ENCODE measurements around the gene RTEL1. TPM values are rescaled to one million over a fixed set of nuclear protein-coding genes. Genes with fewer than 3 reads are reported as not detected.

The RTEL1 gene
- total RNA-seq, 4 donors from 2014 or later, result 14.1 to 87.4 (median 54.2) TPM

- peak; percentile 49 to 53 for DNase-seq
- peaks cover 19 to 29% of the 10 kb centered on the region in 2 donors for H3K4me1 ChIP-seq
- H3K4me3 ChIP-seq (replicated peaks in 1 of 3), result peak overlapping the region; percentile 39 to 66 (median 53)
- no peaks in the 10 kb centered on the region for H3K9me3 ChIP-seq
- peak overlapping the region; percentile 68 to 94 (median 88) for H3K27ac ChIP-seq
- TF ChIP-seq POLR2A (IDR thresholded peaks at IDR 0.05), result no peak
- TF ChIP-seq CTCF (IDR thresholded peaks at IDR 0.05), result no peak
- H3K27me3 ChIP-seq, result no peaks in the 10 kb centered on the region
- H3K36me3 ChIP-seq, result peaks cover 17 to 22% of the 10 kb centered on the region in 2 donors
- intact Hi-C loops (cut with DNase I), result loop anchor here (5.0 kb wide), 1 partner anchor 203 kb away; the partner anchor contains the start of gene PTK6
- no CpG with 5 or more reads among the region's 80 CpGs for WGBS, 2 donors
Measured at GRCh38 chr20:63740070-63740626, 82.0 kb downstream of the RTEL1 start.

- H3K27me3 ChIP-seq, result no peaks in the 10 kb centered on the region
- peak overlapping the region; percentile 68 to 94 (median 88) for H3K27ac ChIP-seq
- peaks cover 15% of the 10 kb centered on the region in 2 donors for H3K36me3 ChIP-seq
- WGBS, 2 donors, result 4% methylated on average over 8 of the region's 29 CpGs; no CpG with 5 or more reads in 1 of the 2 donors
- H3K4me3 ChIP-seq (replicated peaks in 1 of 3), result peak overlapping the region; percentile 39 to 66 (median 53)
- H3K9me3 ChIP-seq, result no peaks in the 10 kb centered on the region
- TF ChIP-seq CTCF (IDR thresholded peaks at IDR 0.05) (peak in 2 of 6 experiments; percentile 12 to 24), POLR2A (IDR thresholded peaks at IDR 0.05) (peak in 1 of 2 donors; percentile 57)
- DNase-seq, result peak; percentile 94 to 95
- intact Hi-C loops (cut with DNase I), result loop anchor here (5.0 kb wide), 1 partner anchor 203 kb away; the partner anchor contains the start of gene PTK6
- peaks cover 19 to 29% of the 10 kb centered on the region in 2 donors for H3K4me1 ChIP-seq
Measured at GRCh38 chr20:63740627-63741353, 82.7 kb downstream of the RTEL1 start.

DNA sequence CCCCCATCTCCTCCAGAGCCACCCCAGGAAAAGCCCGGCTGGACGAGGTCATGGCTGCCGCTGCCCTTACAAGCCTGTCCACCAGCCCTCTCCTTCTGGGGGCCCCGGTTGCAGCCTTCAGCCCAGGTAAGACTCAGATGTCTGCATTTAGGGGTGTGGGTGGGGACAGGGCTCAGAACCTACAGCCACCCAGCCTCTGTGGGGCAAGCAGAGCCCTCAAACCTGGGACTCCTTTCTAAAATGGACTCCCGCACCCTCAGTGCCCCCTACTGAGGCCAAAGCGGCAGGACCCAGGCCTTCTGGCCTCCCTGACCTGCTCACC is 83.2 kb downstream of the RTEL1 start:
- 13 to 63% methylated on average over 2 to 4 of the region's 6 CpGs for WGBS, 2 donors
- TF ChIP-seq CTCF (IDR thresholded peaks at IDR 0.05) (no peak), POLR2A (IDR thresholded peaks at IDR 0.05) (no peak)
- H3K9me3 ChIP-seq, result no peaks in the 10 kb centered on the region
- intact Hi-C loops (cut with DNase I), result loop anchor here (5.0 kb wide), 1 partner anchor 204 kb away; the partner anchor contains the start of gene PTK6
- H3K4me3 ChIP-seq (replicated peaks in 1 of 3), result peak overlapping the region in 1 of 3 donors; percentile 66
- no peak for DNase-seq
- H3K36me3 ChIP-seq, result peaks cover 15 to 20% of the 10 kb centered on the region in 2 donors
- H3K27ac ChIP-seq, result peak overlapping the region; percentile 54 to 94 (median 88)
- no peaks in the 10 kb centered on the region for H3K27me3 ChIP-seq
- peaks cover 19 to 29% of the 10 kb centered on the region in 2 donors for H3K4me1 ChIP-seq

GRCh38 chr20:63741676-63742380 is 83.7 kb downstream of the RTEL1 start:
- no peaks in the 10 kb centered on the region for H3K27me3 ChIP-seq
- 81 to 88% methylated on average over 19 to 22 of the region's 30 CpGs for WGBS, 2 donors
- H3K9me3 ChIP-seq, result no peaks in the 10 kb centered on the region
- H3K36me3 ChIP-seq, result peaks cover 20 to 21% of the 10 kb centered on the region in 2 donors
- TF ChIP-seq POLR2A (IDR thresholded peaks at IDR 0.05), result no peak
- peak overlapping the region; percentile 54 to 94 (median 88) for H3K27ac ChIP-seq
- no peak for DNase-seq
- H3K4me1 ChIP-seq, result peaks cover 19 to 29% of the 10 kb centered on the region in 2 donors
- intact Hi-C loops (cut with DNase I), result loop anchor here (5.0 kb wide), 1 partner anchor 205 kb away; the partner anchor contains the start of gene PTK6
- H3K4me3 ChIP-seq (replicated peaks in 1 of 3), result no peak overlapping the region

- peaks cover 20 to 21% of the 10 kb centered on the region in 2 donors for H3K36me3 ChIP-seq
- WGBS, 2 donors, result 89 to 92% methylated on average over 30 to 32 of the region's 37 CpGs
- no peaks in the 10 kb centered on the region for H3K9me3 ChIP-seq
- no peaks in the 10 kb centered on the region for H3K27me3 ChIP-seq
- peaks cover 19 to 29% of the 10 kb centered on the region in 2 donors for H3K4me1 ChIP-seq
- intact Hi-C loops (cut with DNase I), result loop anchor here (5.0 kb wide), 1 partner anchor 205 kb away; the partner anchor contains the start of gene PTK6
- H3K27ac ChIP-seq, result no peak overlapping the region
- DNase-seq, result no peak
- no peak overlapping the region for H3K4me3 ChIP-seq (replicated peaks in 1 of 3)
- no peak for TF ChIP-seq CTCF (IDR thresholded peaks at IDR 0.05)
- TF ChIP-seq POLR2A (IDR thresholded peaks at IDR 0.05), result no peak
Measured at GRCh38 chr20:63742381-63743024, 84.4 kb downstream of the RTEL1 start.
